Esophagus squamous epithelium (tissue), 5 donors: ENCODE data around the gene RASGRP2. TPM values are rescaled to one million over a fixed set of nuclear protein-coding genes. Genes with fewer than 3 reads are reported as not detected.

Experiments
- DNase-seq: peaks from one replicate; lab custom pipeline; 2025; lab: John Stamatoyannopoulos, UW
- H3K27ac ChIP-seq, 4 donors: fragments of 200-600 bp; sonication (generic); one replicate each; pipeline ENCODE4 v1.5.1; 2016 to 2019; ENCODE audit warnings: mild to moderate bottlenecking in 1 of 4
- H3K27me3 ChIP-seq, 4 donors: fragments of 200-600 bp; sonication (generic); 1 replicate in 3 of 4; 2 replicates in 1 of 4; pipeline versions ENCODE4 v1.5.1 to v1.6.0; 2017 to 2021; ENCODE audit warnings: antibody characterized with exemption in 1 of 4
- H3K36me3 ChIP-seq, 3 donors: fragments of 200-600 bp; sonication (generic); one replicate each; pipeline ENCODE4 v1.5.1; 2016 to 2019
- H3K4me1 ChIP-seq, 3 donors: fragments of 200-600 bp; sonication (generic); one replicate each; pipeline ENCODE4 v1.5.1; 2017 to 2019
- H3K4me3 ChIP-seq, 4 donors: fragments of 200-600 bp; sonication (generic); 1 replicate in 3 of 4; 2 replicates in 1 of 4; pipeline ENCODE4 v1.5.1; 2016 to 2019; ENCODE audit warnings: mild to moderate bottlenecking in 2 of 4, moderate library complexity in 1 of 4
- H3K9me3 ChIP-seq, 3 donors: fragments of 200-600 bp; sonication (generic); one replicate each; pipeline ENCODE4 v1.5.1; 2016 to 2019
- CTCF ChIP-seq, 6 experiments: fragments of 450-650 bp in 4 of 6; fragments of 200-600 bp in 2 of 6; sonication (generic) in 2 of 6; IDR thresholded peaks; one replicate each; pipeline ENCODE4 v1.5.1; 2016 to 2019; ENCODE audit warnings: antibody characterized with exemption in 6 of 6, mild to moderate bottlenecking in 4 of 6, moderate library complexity in 4 of 6
- POLR2A ChIP-seq, 4 donors: fragments of 450-650 bp; IDR thresholded peaks; one replicate each; pipeline ENCODE4 v1.6.1; 2017; ENCODE audit warnings: antibody characterized with exemption in 4 of 4, mild to moderate bottlenecking in 4 of 4, moderate library complexity in 3 of 4
- WGBS, 2 donors: methylation state at CpG; one replicate each; pipeline ENCODE4 v1.1.5; 2018; 5-methylcytosine and 5-hydroxymethylcytosine counted together
- intact Hi-C: fragments of 100-400 bp; cut with DNase I; formaldehyde crosslinking; loops from one replicate; pipeline ENCODE4 v1.15.0; 2022
- total RNA-seq, 4 donors: library from RNA; depleted of rRNA; stranded (reverse); fragments of >200 nt; gene quantifications; one replicate each; pipeline ENCODE4 v1.1.0, GENCODE V29; 2016
- donor health status: DM: yes; HTN: yes; CAD: no.

Gene RASGRP2
- total RNA-seq, 4 donors from 2014 or later = 2.6 to 13.2 (median 4.9) TPM

GRCh38 chr11:64698427-64698826 is 45.5 kb downstream of the RASGRP2 start:
- H3K36me3 ChIP-seq = no peaks in the 10 kb centered on the region
- no peaks in the 10 kb centered on the region for H3K9me3 ChIP-seq
- no peak for DNase-seq
- H3K4me1 ChIP-seq = no peaks in the 10 kb centered on the region
- WGBS, 2 donors = 80 to 88% methylated on average over 1 of the region's 1 CpG
- H3K4me3 ChIP-seq = no peak overlapping the region
- intact Hi-C loops = no loop called here
- H3K27ac ChIP-seq = no peak overlapping the region
- TF ChIP-seq CTCF (IDR thresholded peaks at IDR 0.05) (no peak), POLR2A (IDR thresholded peaks at IDR 0.05) (no peak)
- peaks cover 0 to 68% (median 0%) of the 10 kb centered on the region in 4 donors for H3K27me3 ChIP-seq

GRCh38 chr11:64697663-64698375 is 46.1 kb downstream of the RASGRP2 start:
- intact Hi-C loops = no loop called here
- DNase-seq = no peak
- 68 to 79% methylated on average over 6 of the region's 7 CpGs for WGBS, 2 donors

DNA sequence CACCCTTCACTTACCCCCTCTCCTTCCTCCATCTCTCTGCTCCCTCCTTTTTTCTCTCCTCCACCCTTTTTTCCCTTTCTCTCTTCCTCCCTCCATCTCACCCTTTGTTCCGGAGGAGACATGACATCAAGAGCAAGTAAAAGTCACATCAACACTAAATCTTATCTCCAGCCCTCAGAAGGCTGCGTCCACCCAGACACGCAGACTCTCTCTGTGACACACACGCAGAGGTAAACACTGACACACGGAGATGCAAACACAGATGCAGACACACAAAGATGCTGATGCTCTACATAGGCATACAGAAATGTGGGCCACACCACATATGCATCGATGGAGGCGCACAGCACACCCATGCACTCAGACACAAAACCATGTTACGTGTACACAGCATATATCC is 47.9 kb downstream of the RASGRP2 start:
- no peaks in the 10 kb centered on the region for H3K9me3 ChIP-seq
- intact Hi-C loops = no loop called here
- no peaks in the 10 kb centered on the region for H3K4me1 ChIP-seq
- no peak for DNase-seq
- WGBS, 2 donors = 83 to 95% methylated on average over 5 to 8 of the region's 8 CpGs
- H3K27ac ChIP-seq = no peak overlapping the region
- H3K4me3 ChIP-seq = no peak overlapping the region
- TF ChIP-seq CTCF (IDR thresholded peaks at IDR 0.05) = no peak
- TF ChIP-seq POLR2A (IDR thresholded peaks at IDR 0.05) = no peak
- peaks cover 0 to 74% (median 1%) of the 10 kb centered on the region in 4 donors for H3K27me3 ChIP-seq
- no peaks in the 10 kb centered on the region for H3K36me3 ChIP-seq

More at GRCh38 chr11:64697663-64698375, 46.1 kb downstream of the RASGRP2 start:
- H3K27ac ChIP-seq = no peak overlapping the region
- peaks cover 0 to 70% (median 1%) of the 10 kb centered on the region in 4 donors for H3K27me3 ChIP-seq
- no peak for TF ChIP-seq CTCF (IDR thresholded peaks at IDR 0.05)
- no peak for TF ChIP-seq POLR2A (IDR thresholded peaks at IDR 0.05)
- H3K9me3 ChIP-seq = no peaks in the 10 kb centered on the region
- no peaks in the 10 kb centered on the region for H3K4me1 ChIP-seq
- no peak overlapping the region for H3K4me3 ChIP-seq
- H3K36me3 ChIP-seq = no peaks in the 10 kb centered on the region

- H3K9me3 ChIP-seq = no peaks in the 10 kb centered on the region
- WGBS, 2 donors = 83 to 88% methylated on average over 5 of the region's 5 CpGs
- TF ChIP-seq CTCF (IDR thresholded peaks at IDR 0.05) (no peak), POLR2A (IDR thresholded peaks at IDR 0.05) (no peak)
Measured at GRCh38 chr11:64695548-64695947, 48.4 kb downstream of the RASGRP2 start.

GRCh38 chr11:64694821-64695365 is 49.0 kb downstream of the RASGRP2 start:
- TF ChIP-seq POLR2A (IDR thresholded peaks at IDR 0.05) (no peak), CTCF (IDR thresholded peaks at IDR 0.05) (no peak)
- no peak overlapping the region for H3K27ac ChIP-seq
- peaks cover 0 to 63% (median 1%) of the 10 kb centered on the region in 4 donors for H3K27me3 ChIP-seq
- DNase-seq = no peak
- H3K4me3 ChIP-seq = no peak overlapping the region
- H3K36me3 ChIP-seq = no peaks in the 10 kb centered on the region
- H3K9me3 ChIP-seq = no peaks in the 10 kb centered on the region
- intact Hi-C loops = no loop called here
- WGBS, 2 donors = 28 to 39% methylated on average over 4 to 5 of the region's 5 CpGs
- no peaks in the 10 kb centered on the region for H3K4me1 ChIP-seq

More at GRCh38 chr11:64695548-64695947, 48.4 kb downstream of the RASGRP2 start:
- Histone ChIP-seq H3K4me1 (no peaks in the 10 kb centered on the region), H3K36me3 (no peaks in the 10 kb centered on the region), H3K27ac (no peak overlapping the region), H3K4me3 (no peak overlapping the region), H3K27me3 (peaks cover 0 to 69% (median 1%) of the 10 kb centered on the region in 4 donors)
- intact Hi-C loops = no loop called here
- no peak for DNase-seq
